WI38 (cell line): ENCODE data around the gene UTP14A.

Source experiments
- H3K4me3 ChIP-seq: 2 replicates; pipeline ENCODE4 v1.5.1; 2011; ENCODE audit warnings: low read depth, mild to moderate bottlenecking, control low read depth, low read length
- TF ChIP-seq, protein P1 (sequence below): IDR thresholded peaks from 2 replicates; pipeline ENCODE4 v1.5.1; 2012; ENCODE audit warnings: low read depth, mild to moderate bottlenecking, control low read depth, low read length

Gene UTP14A

DNA sequence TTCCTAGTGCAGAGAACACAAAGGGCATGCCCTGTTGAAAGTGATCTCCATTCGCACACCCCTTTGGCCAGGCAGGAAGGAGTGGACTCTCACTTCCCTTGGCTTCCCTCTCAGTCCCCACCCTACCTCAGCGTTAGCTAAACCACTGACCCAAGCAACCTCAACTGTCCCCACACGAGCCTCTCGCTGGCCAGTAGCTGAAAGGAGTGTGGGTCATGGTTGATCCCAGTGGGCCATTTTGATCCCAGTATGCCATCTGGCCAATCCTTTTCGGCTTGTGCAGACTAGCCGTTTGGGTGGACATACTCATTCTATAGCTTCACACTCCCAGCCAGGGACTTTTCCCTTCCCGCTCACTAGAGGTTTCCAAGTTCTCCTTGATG is 52.1 kb downstream of the UTP14A start:
- no peak overlapping the region for H3K4me3 ChIP-seq
- TF ChIP-seq, protein P1, sequence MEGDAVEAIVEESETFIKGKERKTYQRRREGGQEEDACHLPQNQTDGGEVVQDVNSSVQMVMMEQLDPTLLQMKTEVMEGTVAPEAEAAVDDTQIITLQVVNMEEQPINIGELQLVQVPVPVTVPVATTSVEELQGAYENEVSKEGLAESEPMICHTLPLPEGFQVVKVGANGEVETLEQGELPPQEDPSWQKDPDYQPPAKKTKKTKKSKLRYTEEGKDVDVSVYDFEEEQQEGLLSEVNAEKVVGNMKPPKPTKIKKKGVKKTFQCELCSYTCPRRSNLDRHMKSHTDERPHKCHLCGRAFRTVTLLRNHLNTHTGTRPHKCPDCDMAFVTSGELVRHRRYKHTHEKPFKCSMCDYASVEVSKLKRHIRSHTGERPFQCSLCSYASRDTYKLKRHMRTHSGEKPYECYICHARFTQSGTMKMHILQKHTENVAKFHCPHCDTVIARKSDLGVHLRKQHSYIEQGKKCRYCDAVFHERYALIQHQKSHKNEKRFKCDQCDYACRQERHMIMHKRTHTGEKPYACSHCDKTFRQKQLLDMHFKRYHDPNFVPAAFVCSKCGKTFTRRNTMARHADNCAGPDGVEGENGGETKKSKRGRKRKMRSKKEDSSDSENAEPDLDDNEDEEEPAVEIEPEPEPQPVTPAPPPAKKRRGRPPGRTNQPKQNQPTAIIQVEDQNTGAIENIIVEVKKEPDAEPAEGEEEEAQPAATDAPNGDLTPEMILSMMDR: no peak

DNA sequence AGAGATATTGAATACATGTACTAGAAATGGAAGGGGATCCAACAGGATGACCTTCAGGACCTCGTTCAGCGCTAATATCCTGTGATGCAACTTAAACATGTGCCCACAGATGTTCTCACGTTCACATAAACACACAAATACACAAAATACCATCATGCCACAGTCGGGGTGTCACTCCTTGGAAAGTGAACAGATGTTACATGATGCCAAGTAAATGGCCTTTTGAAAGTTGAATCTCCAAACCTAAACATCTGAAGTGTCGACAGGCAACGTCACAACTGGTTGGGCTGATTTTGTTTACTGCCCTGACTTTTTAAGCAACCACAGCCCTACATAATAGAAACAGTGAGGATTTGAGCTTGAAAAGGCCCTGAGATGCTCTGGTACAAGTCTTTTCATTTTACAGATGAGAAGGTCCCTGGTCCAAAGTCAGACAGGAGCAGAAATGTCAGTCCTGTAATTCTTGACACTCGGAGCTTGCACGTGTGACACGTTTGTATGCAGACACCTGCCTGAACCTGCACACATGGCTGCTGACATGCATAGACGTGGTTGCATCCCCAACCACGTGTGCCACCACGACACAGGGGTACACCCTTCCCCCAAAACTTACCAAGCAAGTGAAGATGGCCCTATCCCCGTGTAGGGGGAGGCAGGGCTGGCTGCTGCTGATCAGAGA is 53.0 kb downstream of the UTP14A start:
- H3K4me3 ChIP-seq: no peak overlapping the region
- TF ChIP-seq, protein P1: no peak

DNA sequence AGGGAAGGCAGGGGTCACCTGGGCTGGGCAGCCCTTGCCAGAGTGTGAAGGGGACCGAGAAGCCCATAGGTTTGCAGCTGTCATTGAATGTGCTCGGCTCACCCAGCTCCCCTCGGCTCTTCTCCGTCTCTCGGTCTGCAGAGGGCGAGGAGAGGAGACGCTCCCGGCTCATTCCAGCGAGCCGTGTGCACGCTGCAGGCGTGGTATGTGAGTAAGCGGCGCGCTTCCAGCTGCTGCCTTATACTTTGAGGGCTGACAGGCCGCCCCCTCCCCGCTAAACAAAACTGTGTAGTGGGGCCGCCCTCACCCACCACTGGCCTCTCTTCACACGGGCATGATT is 53.5 kb downstream of the UTP14A start:
- TF ChIP-seq, protein P1: no peak

DNA sequence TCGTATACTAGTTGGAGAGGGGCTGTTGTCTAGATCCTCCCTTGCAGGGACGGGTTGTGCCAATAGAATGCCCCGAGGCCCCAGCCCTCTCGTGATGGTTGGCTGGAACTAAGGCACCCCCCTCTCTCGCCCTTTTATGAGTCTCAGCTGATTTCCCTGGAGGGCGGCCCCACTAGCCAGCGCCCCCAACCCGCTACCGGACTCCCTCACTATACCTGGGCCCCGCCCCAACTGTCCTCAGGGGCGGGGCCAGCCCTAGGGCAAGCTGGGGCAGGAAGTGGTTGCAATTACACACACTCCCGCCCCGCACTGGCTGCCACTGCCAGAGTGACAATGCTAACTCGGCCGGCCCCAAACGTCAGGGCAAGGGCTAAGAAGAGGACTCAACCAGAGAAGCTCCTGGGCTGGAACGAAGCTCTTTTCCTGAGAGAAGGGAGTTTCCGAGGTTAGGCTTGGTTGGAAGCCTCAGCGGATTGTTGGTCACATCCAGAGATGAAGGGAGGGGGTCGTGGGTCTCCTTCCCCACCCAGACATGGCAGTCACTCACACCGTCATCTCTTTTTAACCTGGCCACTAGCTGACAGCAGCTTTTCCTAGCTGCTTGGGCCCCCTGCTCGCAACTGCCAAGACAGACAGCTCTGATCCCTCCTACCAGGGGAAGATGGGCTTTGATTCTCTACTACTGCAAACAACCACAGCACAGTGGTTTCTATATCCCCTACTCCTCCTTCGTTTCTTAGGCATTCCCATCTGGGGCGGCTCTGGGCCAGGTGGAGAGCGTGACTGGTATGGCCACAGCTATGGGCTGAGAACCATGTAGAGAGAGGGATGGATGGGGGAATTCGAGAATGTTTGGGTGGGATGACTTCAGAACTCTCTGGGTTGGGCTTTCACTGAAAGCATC is 55.5 kb downstream of the UTP14A start:
- TF ChIP-seq, protein P1: no peak
- H3K4me3 ChIP-seq: no peak overlapping the region

More for the DNA sequence above, 53.5 kb downstream of the UTP14A start:
- H3K4me3 ChIP-seq: no peak overlapping the region

DNA sequence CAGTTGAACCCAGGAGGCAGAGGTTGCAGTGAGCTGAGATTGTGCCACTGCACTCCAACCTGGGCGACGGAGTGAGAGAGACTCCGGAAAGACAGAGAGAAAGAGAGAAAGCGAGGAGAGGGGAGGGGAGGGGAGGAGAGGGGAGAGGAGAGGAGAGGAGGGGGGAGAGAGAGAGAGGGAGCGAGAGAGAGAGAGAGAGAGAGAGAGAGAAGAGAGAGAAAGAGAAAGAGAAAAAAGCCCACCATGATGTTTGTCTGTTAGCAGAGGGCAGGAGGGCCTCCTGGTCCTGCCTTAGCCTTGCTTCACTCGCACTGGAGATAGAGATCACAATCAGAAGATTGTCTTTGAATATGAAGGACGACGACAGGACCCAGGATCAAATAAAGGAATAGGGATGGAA is 57.8 kb downstream of the UTP14A start:
- no peak overlapping the region for H3K4me3 ChIP-seq
- TF ChIP-seq, protein P1: no peak

DNA sequence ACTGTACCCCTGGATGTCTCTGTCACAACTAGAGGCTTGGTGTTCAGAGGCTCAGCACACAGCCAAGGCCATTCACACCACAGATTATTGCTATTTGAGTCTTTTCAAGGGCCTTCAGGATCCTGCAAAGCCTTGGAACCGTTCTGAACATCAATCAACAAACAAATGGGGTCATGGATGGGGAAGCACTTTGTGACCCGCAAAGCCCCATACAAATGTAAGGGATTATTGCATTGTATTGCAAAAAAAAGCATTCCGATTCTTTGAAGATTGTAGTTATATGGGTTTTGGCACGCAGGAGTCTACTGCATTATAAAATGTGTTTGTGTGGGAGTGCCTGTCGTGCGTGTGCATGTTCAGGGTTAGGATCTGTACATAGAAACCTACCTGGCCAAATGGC is 59.2 kb downstream of the UTP14A start:
- H3K4me3 ChIP-seq: no peak overlapping the region
- TF ChIP-seq, protein P1: no peak

DNA sequence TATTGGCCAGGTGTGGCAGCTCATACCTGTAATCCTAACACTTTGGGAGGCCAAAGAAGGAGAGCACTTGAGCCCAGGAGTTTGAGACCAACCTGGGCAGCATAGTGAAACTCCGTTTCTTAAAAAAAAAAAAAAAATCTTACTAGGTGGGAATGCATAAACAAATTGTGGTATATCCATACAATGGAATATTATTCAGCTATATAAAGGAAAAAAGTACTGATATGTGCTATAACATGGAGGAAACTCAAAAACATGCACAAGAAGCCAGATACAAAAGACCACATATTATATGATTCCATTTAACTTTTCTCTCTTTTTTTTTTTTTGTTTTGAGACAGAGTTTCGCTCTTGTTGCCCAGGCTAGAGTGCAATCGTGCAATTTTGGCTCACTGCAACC is 63.0 kb downstream of the UTP14A start:
- TF ChIP-seq, protein P1: no peak
- H3K4me3 ChIP-seq: no peak overlapping the region
